NCI-H345 treated with DMSO at 0.1 percent for 48 hours (cell line): ENCODE results near the gene EFCC1.

Experiments used
- DNase-seq: peaks from one replicate; lab custom pipeline; 2025; ENCODE audit not compliant: unreplicated experiment; lab: John Stamatoyannopoulos, UW

The EFCC1 gene

GRCh38 chr3:129013491-129013891 lies 12.4 kb downstream of the EFCC1 start:
- DNase-seq = no peak

DNA sequence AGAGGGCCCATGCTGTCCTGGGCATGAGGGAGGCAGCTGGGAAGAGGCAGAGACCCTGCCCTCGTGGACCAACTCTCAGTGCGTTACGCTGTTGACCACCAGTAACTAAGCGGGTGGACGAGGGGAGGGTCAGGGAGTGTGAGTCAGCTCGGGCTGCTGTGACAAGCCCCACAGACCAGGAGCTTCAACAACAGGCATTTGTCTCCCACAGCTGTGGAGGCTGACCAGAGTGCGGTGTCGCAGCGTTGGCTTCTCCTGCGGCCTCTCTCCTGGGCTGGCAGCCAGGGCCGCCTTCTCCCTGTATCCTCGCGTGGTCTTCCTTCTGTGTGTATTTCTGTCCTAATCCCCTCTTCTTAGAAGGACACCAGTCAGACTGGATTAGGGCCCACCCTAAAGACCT lies 13.0 kb downstream of the EFCC1 start:
- DNase-seq = no peak

- DNase-seq = no peak
Measured at GRCh38 chr3:129014793-129015345, 13.8 kb downstream of the EFCC1 start.

DNA sequence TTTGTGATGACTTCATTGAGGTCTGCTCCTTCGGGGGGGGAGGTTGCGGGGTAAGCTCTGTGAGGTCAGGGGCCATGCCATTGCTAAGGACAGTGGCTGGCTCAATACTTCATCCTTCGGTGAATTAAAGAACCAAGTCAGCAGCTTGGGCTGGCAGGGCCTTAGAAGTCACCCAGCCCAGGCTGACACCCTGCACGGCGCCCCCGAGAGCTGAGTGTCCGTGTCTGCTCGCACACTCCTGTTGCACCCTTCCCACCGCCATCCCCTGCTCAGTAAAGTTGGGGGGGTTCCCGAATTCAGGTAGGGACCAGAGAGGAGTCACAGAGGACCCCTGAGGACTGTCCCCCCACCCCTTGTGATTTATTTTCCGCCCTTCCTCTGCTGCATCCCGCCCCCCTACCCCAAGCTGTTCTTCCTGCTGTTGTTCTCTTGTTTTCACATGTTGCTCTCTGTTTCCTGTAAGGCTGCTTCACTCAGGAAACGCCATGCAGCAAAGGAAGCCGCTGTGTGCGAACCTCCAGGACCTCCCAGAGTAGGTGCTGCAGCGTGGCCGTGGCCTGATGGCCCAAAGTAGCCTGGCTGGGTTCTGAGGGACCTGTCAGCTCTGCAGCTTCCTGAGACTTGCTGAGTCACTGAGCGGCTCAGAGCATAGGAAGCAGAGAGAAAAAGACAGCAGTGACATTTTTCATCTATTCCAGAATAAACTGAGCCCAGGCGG lies 14.4 kb downstream of the EFCC1 start:
- no peak for DNase-seq

- peak; percentile 37 for DNase-seq
Measured at GRCh38 chr3:129016356-129016719, 15.2 kb downstream of the EFCC1 start.

DNA sequence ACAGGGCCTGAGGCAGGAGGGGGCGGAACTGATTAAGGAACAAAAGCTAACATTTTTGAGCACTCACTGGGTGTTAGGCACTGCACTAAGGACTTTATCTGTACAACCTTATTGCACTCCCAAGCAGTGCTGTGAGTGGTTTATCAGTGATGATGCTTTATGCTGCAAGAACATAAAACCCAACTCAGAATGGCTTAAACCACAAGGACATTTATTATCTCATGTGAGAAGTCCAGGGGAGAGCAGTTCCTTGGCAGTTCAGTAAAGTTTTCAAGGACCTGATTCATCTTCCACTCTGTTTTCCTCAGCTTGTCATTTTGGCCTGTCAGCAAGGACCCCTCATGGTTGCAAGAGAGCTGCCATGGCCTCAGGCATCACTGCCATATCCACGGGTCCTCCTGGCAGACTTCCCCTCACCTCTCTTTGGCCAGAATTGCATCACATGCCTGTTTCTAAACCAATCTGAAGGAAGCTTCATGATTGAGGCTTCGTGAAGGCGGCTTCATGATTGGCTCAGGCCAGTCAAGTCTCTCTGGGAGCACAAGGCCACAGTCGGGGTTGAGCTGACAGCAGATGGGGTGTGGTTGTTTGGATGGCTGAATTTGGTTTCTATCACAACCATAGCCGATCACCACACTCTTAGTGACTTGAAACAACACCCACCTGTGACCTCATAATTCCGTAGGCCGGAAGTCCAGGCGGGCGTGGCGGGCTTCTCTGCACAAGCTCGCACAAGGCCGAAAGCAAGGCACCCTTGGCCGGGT lies 15.8 kb downstream of the EFCC1 start:
- no peak for DNase-seq

DNA sequence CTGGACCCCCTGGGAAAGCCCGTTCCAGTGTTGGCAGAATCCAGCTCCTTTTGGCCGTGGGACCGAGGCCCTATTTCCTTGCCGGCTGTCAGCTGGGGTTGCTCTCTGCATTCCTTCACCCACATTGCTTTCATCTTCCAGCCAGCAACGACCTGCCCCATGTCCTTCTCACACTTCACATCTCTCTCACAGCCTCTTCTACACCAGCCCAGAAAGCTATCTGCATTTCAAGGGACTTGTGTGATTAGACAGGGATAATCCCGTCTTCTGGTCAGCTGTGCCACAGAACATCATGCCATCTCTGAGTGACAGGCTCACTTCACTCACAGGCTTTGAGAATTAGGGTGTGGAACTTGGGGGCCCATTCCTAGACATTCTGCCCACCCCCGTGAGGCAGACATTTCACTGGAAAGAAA lies 16.4 kb downstream of the EFCC1 start:
- no peak for DNase-seq

GRCh38 chr3:129018271-129018670 lies 17.2 kb downstream of the EFCC1 start:
- DNase-seq = no peak

GRCh38 chr3:129018751-129019150 lies 17.6 kb downstream of the EFCC1 start:
- no peak for DNase-seq

- DNase-seq = no peak
Measured at GRCh38 chr3:129019266-129019665, 18.2 kb downstream of the EFCC1 start.

- DNase-seq = no peak
Measured at GRCh38 chr3:129020691-129021090, 19.6 kb downstream of the EFCC1 start.

GRCh38 chr3:129021140-129021551 lies 20.0 kb downstream of the EFCC1 start:
- no peak for DNase-seq

- DNase-seq = no peak
Measured at GRCh38 chr3:129022114-129023007, 21.3 kb downstream of the EFCC1 start.

DNA sequence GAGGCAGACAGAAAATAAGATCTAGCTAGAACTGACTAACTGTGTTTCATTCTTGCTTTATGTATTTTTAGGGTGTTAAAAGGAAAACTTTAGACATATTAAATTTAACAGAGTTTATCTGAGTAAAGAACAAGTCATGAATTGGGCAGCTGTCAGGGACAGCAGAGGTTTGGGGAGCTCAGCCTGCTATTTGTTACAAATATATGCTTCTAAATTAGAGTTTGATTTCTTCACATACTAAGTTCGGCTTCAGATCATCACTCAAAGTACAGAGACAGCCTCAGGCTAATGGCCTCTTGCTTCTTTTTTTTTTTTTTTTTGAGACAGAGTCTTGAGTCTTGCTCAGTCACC lies 21.9 kb downstream of the EFCC1 start:
- no peak for DNase-seq

- DNase-seq = no peak
Measured at GRCh38 chr3:129023909-129024308, 22.8 kb downstream of the EFCC1 start.

GRCh38 chr3:129025108-129025507 lies 24.0 kb downstream of the EFCC1 start:
- DNase-seq = no peak

- DNase-seq = no peak
Measured at GRCh38 chr3:129025691-129026435, 24.8 kb downstream of the EFCC1 start.

DNA sequence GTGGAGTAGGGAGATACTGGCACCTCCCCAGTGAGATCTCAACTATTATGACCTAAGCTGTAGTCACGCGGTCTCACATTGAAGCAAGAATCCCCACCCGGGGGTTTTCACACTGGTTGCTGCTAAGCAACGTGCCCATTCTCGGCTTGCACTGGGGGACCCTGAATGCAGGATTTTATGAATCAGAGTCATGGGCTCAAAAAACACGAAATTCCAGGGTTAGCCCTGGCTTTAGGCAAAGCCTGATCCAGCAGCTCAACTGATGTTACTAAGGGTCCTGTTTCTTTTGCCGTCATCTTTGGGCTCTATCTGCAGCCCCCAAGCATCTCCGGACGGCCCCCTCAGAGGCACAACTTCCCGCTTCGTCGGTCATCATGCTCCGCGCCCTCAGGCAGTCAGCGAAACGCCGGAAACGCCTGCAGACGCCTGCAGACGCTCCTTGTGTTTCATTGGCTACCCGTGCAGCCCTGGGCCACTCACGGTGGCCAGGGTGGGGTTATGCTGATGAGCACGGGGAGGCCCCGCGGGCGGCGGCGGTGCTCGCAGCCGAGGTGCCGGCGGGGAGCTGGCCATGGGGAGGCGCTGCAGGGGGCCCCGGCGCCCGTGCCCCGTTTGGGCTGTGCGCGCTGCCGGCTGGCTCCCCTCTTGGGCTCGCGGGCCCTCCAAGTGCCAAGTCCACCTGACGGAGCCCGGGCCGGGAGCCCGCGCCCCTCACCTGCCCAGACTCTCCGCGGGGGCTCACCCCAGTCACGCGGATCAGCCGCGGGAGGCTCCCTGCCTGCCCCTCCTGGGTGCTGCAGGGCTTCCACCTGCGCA lies 25.8 kb downstream of the EFCC1 start:
- DNase-seq = peak; percentile 49

- DNase-seq = no peak
Measured at GRCh38 chr3:129027544-129027880, 26.4 kb downstream of the EFCC1 start.

DNA sequence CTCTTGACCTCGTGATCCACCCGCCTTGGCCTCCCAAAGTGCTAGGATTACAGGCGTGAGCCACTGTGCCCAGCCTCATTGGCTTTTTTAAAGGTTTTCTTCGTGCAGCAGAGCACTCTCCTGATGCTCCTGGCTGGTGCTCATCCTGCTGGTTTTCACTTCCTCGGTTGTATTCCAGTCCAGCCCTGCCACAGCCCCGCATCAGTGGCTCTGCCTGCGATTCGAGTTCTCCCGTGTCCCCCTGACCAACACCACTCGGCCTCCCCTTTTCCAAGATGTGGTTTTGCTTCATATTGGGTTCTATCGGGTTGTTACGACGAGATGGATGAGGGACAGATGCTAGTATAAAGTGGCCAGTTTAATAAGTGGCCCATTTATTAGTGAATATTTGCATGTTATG lies 27.8 kb downstream of the EFCC1 start:
- no peak for DNase-seq
